Renal cortex interstitium (tissue), 11 donors: Measurements from ENCODE around the gene ZBTB2. TPM values are rescaled to one million over a fixed set of nuclear protein-coding genes. Genes with fewer than 3 reads are reported as not detected.
A peak's percentile ranks its signal among the peaks of the same experiment; 100 is the strongest.
"Not testable (repeated sequence)": the region's sequence is repeated elsewhere in the genome, so short reads cannot be mapped to it uniquely, and the experiment has no call there.

Experiments used
- DNase-seq, 11 donors: peaks; one replicate each; pipeline ENCODE4 v3.0.0-alpha.2; 2013; ENCODE audit warnings: low read depth in 9 of 11, low spot score in 4 of 11; ENCODE audit errors: extremely low read depth in 1 of 11
- polyA plus RNA-seq, 3 donors: library from polyadenylated mRNA; unstranded; fragments of 120-200 nt; gene quantifications; one replicate each; pipeline ENCODE4 v1.2.1, GENCODE V29; 2013; ENCODE audit not compliant: insufficient read length in 3 of 3

ZBTB2 gene
- polyA plus RNA-seq, 3 donors = 13.8 to 18.4 (median 16.1) TPM

GRCh38 chr6:151321438-151321837 lies 69.9 kb downstream of the ZBTB2 start:
- DNase-seq = no peak

GRCh38 chr6:151320140-151320539 lies 71.2 kb downstream of the ZBTB2 start:
- no peak for DNase-seq

DNA sequence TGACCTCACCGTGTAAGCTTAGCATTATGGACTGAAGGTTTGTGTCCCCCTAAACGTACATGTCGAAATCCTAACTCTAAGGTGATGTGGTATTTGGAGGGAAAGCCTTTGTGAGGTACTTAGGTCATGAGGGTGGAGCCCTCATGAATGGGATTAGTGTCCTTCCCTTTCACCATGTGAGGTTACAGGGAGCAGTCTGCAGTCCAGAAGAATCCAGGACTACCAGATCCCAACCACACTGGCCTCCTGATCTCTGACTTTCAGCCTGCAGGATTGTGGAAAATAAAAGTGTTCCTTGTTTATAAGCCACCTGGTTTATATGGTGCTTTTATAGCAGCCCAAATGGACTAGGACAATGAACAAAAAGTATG lies 73.4 kb downstream of the ZBTB2 start:
- DNase-seq = no peak

GRCh38 chr6:151317103-151317994 lies 74.0 kb downstream of the ZBTB2 start:
- DNase-seq = peak in 2 of 11 donors; percentile 57 to 77

- not testable (repeated sequence) for DNase-seq
Observed at GRCh38 chr6:151315661-151316060, 75.7 kb downstream of the ZBTB2 start.

Other genes with a start within 250 kb of the ZBTB2 start
- 100 to 1,000 TPM; 175 to 206 (median 194) TPM for gene AKAP12, start 151.6 kb downstream of the ZBTB2 start, polyA plus RNA-seq
- gene RMND1, start 60.6 kb upstream of the ZBTB2 start, polyA plus RNA-seq = 10 to 100 TPM; 49.4 to 69.2 (median 57.7) TPM
- gene CCDC170, start 102.5 kb upstream of the ZBTB2 start, polyA plus RNA-seq = 1 to 10 TPM; 3.6 TPM